WTC11 (cell line): ENCODE results near the gene CWF19L2.

Experiments used
- CREB1 ChIP-seq: sonication (generic); formaldehyde crosslinking; IDR thresholded peaks from 2 replicates; pipeline ENCODE4 v1.8.0; 2023; ENCODE audit warnings: mild to moderate bottlenecking, missing genetic modification reagents
- CTCF ChIP-seq: fragments of 200-600 bp; IDR thresholded peaks from 2 replicates; pipeline ENCODE4 v1.8.0; 2022; ENCODE audit warnings: antibody characterized with exemption
- ELF4 ChIP-seq: sonication (generic); formaldehyde crosslinking; IDR thresholded peaks from 2 replicates; pipeline ENCODE4 v1.8.1; 2022; ENCODE audit warnings: low read depth, mild to moderate bottlenecking, moderate library complexity, missing genetic modification reagents
- JUN ChIP-seq: sonication (generic); formaldehyde crosslinking; IDR thresholded peaks from 2 replicates; pipeline ENCODE4 v1.8.0; 2023; ENCODE audit warnings: mild to moderate bottlenecking, missing genetic modification reagents
- NFE2L1 ChIP-seq: sonication (generic); formaldehyde crosslinking; IDR thresholded peaks from 2 replicates; pipeline ENCODE4 v1.8.1; 2023; ENCODE audit warnings: missing genetic modification reagents
- RELA ChIP-seq: sonication (generic); formaldehyde crosslinking; IDR thresholded peaks from 2 replicates; pipeline ENCODE4 v1.8.1; 2022; ENCODE audit warnings: missing genetic modification reagents, mild to moderate bottlenecking, borderline replicate concordance
- SP1 ChIP-seq: sonication (generic); formaldehyde crosslinking; conservative IDR thresholded peaks from 2 replicates; pipeline ENCODE4 v1.8.1; 2022; ENCODE audit warnings: missing genetic modification reagents
- ZNF416 ChIP-seq: fragments of 250-450 bp; sonication (Bioruptor Pico); IDR thresholded peaks from 2 replicates; pipeline ENCODE4 v1.9.0; 2021; ENCODE audit warnings: mild to moderate bottlenecking, inconsistent platforms
- TF ChIP-seq, protein P1 (sequence below): sonication (generic); formaldehyde crosslinking; IDR thresholded peaks from 2 replicates; pipeline ENCODE4 v1.8.0; 2023; ENCODE audit warnings: mild to moderate bottlenecking, missing genetic modification reagents
- TF ChIP-seq, protein P2 (sequence below): sonication (generic); formaldehyde crosslinking; IDR thresholded peaks from 2 replicates; pipeline ENCODE4 v1.8.0; 2023; ENCODE audit warnings: missing genetic modification reagents
- TF ChIP-seq, protein P3 (sequence below): sonication (generic); formaldehyde crosslinking; conservative IDR thresholded peaks from 2 replicates; pipeline ENCODE4 v1.8.1; 2023; ENCODE audit warnings: mild to moderate bottlenecking, low read depth, missing genetic modification reagents, moderate library complexity

GRCh38 chr11:107457558-107458271 is at the start of gene CWF19L2:
- TF ChIP-seq ZNF416 (CRISPR knock-in tag) (no peak), SP1 (no peak; the same call in 1 of the 2 replicates), CTCF (no peak), JUN (CRISPR knock-in tag) (no peak), NFE2L1 (CRISPR knock-in tag) (no peak), ELF4 (CRISPR knock-in tag) (no peak), CREB1 (CRISPR knock-in tag) (no peak), RELA (no peak)
- TF ChIP-seq, protein P1, sequence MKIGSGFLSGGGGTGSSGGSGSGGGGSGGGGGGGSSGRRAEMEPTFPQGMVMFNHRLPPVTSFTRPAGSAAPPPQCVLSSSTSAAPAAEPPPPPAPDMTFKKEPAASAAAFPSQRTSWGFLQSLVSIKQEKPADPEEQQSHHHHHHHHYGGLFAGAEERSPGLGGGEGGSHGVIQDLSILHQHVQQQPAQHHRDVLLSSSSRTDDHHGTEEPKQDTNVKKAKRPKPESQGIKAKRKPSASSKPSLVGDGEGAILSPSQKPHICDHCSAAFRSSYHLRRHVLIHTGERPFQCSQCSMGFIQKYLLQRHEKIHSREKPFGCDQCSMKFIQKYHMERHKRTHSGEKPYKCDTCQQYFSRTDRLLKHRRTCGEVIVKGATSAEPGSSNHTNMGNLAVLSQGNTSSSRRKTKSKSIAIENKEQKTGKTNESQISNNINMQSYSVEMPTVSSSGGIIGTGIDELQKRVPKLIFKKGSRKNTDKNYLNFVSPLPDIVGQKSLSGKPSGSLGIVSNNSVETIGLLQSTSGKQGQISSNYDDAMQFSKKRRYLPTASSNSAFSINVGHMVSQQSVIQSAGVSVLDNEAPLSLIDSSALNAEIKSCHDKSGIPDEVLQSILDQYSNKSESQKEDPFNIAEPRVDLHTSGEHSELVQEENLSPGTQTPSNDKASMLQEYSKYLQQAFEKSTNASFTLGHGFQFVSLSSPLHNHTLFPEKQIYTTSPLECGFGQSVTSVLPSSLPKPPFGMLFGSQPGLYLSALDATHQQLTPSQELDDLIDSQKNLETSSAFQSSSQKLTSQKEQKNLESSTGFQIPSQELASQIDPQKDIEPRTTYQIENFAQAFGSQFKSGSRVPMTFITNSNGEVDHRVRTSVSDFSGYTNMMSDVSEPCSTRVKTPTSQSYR, result no peak
- TF ChIP-seq, protein P2, sequence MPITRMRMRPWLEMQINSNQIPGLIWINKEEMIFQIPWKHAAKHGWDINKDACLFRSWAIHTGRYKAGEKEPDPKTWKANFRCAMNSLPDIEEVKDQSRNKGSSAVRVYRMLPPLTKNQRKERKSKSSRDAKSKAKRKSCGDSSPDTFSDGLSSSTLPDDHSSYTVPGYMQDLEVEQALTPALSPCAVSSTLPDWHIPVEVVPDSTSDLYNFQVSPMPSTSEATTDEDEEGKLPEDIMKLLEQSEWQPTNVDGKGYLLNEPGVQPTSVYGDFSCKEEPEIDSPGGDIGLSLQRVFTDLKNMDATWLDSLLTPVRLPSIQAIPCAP (CRISPR knock-in tag), result no peak
- TF ChIP-seq, protein P3, sequence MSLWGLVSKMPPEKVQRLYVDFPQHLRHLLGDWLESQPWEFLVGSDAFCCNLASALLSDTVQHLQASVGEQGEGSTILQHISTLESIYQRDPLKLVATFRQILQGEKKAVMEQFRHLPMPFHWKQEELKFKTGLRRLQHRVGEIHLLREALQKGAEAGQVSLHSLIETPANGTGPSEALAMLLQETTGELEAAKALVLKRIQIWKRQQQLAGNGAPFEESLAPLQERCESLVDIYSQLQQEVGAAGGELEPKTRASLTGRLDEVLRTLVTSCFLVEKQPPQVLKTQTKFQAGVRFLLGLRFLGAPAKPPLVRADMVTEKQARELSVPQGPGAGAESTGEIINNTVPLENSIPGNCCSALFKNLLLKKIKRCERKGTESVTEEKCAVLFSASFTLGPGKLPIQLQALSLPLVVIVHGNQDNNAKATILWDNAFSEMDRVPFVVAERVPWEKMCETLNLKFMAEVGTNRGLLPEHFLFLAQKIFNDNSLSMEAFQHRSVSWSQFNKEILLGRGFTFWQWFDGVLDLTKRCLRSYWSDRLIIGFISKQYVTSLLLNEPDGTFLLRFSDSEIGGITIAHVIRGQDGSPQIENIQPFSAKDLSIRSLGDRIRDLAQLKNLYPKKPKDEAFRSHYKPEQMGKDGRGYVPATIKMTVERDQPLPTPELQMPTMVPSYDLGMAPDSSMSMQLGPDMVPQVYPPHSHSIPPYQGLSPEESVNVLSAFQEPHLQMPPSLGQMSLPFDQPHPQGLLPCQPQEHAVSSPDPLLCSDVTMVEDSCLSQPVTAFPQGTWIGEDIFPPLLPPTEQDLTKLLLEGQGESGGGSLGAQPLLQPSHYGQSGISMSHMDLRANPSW (CRISPR knock-in tag), result no peak
